Endometrium (tissue), 2 donors: ENCODE results near the gene COX4I2.

Experiments
- FAIRE-seq: peaks from 2 replicates; lab custom pipeline; 2012; peaks lifted over from hg19 to GRCh38; lab: Jason Lieb, UNC
- donor health status: control.
- donor health status: control.

The COX4I2 gene

GRCh38 chr20:31677553-31678260 is 40.0 kb downstream of the COX4I2 start:
- FAIRE-seq = no peak

DNA sequence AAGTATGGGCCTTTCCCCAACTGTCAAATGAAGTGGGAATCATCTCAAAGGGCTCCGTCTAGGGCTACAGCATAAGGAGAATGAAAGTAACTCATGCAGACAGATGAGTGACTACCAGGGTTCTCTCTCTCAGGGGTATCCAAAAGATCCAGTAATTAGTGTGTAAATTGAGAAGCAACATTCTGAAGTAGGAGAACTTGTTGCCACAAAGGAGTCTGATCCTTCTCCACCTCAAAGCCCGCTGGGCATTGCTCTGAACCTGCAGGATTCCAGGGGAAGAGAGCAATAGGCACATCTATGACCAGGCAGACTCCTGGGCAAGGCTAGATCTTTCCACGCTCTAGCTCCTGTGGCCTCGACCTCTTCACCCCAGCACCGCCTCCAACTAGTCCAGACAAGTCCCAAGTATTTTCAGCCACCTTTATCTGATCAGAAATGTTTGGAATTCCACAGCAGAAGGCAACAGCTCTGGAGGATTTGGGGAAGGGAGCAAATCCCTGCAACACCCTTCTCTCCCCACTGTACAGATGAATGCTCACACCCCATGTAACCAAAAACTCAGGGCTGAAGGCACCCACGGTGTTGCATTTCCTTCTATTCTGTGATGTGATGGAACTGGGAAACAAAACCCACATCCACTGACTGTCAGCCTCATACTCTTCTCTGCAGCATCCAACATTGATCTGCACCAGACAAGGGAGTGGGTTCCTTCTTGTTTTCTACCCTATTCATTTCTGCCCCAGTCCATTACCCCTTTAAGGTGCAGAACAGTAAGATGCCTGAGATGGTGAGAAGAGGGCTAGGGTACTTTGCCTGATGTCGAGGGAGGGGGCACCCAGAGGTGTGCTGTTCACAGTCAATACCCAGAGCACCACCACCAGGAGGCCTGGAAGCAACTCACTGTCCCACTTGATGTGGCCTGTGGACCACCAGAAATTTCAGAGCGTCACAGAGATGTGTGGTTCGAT is 41.0 kb downstream of the COX4I2 start:
- no peak for FAIRE-seq

DNA sequence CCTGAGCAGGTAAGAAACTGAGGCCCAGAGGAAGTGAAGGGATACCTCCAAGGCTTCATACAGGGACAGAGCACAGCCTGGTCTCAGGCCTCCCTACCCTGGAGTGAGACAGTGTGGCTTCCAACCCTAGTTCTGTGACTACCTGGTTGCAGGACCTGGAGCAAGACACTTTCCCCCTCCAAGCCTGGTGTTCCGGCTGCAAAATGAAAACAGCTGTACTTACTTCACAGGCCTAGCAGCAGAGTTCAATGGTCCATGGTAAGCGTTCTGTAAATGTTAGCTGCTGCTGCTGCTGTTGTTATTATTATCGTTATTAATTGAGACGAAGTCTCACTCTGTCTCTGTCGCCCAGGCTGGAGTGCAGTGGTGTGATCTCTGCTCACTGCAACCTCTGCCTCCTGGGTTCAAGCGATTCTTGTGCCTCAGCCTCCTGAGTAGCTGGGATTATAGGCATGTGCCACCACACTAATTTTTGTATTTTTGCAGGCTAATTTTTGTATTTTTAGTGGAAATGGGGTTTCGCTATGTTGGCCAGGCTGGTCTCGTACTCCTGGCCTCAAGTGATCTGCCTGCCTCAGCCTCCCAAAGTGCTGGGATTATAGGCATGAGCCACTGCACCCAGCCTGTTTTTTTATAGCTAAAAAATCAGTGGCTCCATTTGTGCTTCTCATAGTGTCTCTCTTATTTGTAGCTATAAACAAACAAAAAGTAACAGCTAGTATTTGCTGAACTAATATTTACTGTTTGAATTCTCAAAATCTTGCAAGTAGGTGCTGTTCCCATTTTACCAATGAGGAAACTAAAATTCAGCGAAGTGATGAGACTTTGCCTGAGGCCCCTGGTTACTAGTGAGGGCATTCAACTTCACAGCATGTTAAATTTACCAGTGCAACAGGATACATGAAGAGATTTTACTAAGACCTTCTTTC is 41.9 kb downstream of the COX4I2 start:
- no peak for FAIRE-seq

DNA sequence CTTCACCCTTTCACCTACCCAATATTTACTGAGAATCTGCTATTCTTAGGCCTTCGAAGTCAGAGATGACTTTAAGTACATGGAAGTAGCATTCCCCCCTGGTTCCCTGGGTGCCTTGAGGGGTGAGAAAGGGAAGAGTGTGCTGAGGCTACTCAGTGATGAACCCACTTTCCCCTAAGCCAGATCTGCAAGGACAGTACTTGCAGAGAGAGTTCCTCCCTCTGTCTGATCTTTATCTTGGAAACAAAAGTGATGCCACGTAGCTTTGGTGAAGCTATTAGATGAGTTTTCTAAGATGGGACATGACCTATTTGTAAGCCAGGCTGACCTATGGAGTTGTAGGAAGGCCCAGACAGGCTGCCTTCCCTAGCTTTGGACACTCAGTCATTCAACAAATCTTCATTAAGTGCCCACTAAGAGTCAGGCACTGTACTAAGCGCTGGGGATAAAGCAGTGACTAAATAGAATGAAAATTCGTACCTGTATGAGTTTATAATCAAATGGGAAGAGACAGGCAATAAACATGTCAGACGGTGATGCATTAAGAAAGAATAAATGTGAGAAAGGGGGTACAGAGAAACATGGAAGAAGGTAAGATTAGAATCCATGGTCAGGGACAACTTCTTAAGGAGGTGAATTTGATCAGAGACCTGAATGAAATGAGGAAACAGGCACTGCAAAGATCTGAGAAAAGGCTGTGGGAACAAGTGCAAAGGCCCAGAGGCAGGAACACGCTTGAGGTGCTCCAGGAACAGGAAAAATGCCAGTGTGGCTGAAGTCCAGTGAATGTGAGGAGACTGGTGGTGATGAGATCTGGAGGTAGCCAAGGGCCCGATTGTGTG is 42.8 kb downstream of the COX4I2 start:
- no peak for FAIRE-seq

DNA sequence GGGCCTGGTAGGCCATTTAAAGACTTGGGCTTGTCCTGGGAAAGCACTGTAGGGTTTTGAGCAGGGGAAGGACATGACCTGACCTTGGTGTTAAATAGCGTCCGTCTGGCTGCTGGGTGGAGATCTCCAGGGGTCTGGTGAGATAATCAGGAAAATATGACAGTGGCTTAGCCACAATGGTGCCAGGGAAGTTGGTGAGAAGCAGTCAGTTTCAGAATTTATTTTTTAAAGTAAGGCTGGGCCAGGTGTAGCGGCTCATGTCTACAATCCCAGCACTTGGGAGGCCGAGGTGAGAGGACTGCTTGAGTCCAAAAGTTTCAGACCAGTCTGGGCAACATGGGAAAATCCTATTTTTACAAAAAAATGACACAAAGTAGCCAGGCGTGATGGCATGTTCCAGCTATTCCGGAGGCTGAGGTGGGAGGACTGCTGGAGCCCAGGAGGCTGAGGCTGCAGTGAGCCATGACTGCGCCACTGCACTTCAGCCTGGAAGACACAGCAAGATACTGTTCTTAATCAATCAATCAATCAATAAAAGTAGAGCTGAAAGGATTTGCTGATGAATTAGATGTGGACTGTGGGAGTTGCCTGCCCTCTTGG is 43.5 kb downstream of the COX4I2 start:
- FAIRE-seq = no peak

DNA sequence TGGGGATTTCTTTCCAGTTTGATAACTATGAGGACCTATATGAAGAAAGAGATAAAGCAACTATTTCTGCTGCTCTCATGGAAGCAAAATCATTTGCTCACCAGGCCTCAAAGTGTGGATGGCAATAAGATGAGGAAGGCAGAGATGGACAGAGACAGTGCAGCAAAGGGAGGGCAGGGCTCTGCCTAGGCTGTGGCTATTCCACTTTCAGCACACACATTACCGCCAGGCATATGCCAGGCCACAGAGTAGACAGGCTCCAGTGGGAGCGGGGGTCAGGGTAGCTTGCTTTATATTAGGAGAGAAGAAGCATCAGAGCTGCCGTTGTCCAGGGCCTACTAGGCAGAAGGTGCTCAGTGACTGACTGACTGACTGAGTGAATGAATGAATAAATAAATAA is 44.1 kb downstream of the COX4I2 start:
- FAIRE-seq = no peak

DNA sequence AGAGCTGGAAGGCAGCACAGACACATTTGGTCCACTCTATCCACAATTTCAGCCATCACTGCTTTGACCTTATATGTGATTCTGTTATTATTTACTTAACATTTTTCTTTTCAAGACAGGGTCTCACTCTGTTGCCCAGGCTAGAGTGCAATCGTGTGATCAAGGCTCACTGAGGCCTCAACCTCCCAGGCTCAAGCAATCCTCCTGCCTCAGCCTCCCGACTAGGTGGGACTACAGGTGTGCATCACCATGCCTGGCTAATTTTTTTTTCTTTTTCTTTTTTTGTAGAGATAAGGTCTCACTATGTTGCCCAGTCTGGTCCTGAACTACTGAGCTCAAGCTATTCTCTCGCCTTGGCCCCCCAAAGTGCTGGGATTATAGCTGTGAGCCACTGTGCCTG is 44.6 kb downstream of the COX4I2 start:
- no peak for FAIRE-seq

GRCh38 chr20:31682927-31683326 is 45.2 kb downstream of the COX4I2 start:
- FAIRE-seq = no peak

DNA sequence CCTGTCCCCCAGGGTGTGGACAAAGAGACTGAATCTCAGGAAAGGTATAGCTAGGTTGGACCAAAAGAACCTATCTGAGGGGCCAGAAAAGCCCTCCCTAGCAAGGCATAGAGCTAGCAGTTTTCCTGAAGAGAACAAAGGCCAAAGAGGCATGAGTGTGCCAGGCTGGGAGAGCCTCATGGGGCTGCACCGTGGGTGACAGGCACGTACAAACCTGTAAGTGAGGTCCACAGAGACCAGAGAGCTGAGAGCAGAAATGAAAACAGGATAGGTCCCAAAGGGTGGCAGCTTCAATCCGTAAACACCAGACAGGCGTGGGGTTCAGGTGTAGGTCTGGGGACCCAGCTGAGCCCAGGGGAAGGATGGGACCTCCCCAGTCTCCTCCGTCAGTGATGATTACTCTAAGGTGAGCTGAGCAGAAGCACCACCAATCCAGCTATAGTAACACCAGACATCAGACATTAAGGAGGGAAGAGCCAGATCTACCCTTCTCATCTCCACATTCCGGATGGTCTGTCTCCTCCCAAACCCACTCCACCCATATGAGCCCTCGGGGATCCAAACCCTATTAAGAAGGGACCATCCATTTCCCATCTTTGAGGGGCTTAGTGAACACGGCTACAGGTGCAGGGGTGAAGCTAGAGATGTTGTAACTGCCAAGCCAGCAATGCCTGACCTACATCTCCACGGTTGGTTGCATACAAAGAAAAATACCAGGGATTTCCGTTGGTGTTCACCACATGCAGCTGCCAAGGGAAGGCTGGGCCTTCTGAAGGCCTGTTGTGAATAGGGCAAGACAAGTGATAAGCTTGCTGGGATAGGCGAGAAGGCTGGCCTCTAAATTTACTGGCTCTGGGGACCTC is 46.7 kb downstream of the COX4I2 start:
- FAIRE-seq = no peak

GRCh38 chr20:31685853-31686643 is 48.3 kb downstream of the COX4I2 start:
- no peak for FAIRE-seq

GRCh38 chr20:31687777-31688176 is 50.1 kb downstream of the COX4I2 start:
- FAIRE-seq = no peak

DNA sequence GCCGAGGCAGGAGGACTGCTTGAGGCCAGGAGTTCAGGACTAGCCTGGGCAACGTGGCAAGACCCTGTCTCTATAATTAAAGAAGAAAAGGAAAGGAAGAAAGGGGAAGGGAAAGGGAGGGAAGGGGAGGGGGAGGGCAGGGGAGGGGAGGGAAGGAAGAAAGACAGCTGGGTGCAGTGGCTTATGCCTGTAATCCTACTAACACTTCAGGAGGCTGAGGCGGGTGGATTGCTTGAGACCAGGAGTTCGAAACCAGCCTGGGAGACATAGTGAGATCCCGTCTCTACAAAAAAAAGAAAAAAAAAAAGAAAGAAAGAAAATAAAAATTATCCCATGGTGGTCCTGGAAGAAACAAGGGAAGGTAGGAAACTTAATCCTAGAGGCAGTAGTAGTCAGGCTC is 51.4 kb downstream of the COX4I2 start:
- FAIRE-seq = no peak

DNA sequence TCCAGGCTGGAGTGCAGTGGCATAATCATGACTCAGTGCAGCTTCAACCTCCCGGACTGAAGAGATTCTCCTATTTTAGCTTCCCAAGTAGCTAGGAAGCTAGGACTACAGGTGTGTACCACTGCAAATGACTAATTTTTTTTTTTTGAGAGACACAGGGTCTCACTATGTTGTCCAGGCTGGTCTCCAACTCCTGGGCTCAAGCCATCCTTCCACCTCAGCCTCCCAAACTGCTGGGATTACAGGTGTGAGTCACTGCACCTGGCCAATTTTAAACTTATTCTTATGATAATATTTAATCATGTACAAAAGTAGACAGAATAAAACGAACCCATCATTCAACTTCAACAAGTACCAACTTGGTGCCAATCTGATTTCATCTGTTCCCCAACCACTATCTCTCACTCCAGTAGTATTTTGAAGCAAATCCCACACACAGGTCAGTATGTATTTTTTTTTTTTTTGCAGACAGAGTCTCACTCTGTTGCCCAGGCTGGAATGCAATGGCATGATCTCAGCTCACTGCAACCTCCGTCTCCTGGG is 52.5 kb downstream of the COX4I2 start:
- FAIRE-seq = no peak

DNA sequence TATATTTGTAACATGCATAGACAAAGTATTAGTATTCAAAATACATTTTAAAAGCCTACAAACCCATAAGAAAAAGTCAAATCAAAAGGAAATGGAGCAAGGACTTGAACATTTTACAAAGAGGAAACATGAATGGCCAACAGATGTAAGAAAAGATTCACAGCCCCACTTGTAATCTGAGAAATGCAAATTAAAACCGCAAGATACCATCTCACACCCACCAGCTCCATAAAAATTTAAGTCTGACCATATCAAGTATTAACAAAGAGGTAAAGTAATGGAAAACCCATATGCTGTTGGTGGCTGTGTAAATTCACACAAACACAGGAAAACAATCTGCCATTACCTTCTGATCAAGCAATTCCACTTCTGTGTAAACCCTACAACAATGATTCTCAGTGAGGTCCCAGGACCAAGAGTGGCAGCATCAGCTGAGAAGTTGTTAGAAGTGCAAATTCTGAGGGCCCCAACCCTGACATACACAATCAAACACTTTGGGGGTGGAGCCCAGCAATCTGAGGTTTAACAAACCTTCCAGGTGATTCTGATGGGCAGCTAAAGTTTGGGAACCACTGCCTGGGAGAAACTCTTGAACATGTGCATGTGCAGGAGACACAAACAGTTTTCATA is 54.0 kb downstream of the COX4I2 start:
- FAIRE-seq = peak; percentile 26

- no peak for FAIRE-seq
Measured at GRCh38 chr20:31693402-31693801, 55.7 kb downstream of the COX4I2 start.

DNA sequence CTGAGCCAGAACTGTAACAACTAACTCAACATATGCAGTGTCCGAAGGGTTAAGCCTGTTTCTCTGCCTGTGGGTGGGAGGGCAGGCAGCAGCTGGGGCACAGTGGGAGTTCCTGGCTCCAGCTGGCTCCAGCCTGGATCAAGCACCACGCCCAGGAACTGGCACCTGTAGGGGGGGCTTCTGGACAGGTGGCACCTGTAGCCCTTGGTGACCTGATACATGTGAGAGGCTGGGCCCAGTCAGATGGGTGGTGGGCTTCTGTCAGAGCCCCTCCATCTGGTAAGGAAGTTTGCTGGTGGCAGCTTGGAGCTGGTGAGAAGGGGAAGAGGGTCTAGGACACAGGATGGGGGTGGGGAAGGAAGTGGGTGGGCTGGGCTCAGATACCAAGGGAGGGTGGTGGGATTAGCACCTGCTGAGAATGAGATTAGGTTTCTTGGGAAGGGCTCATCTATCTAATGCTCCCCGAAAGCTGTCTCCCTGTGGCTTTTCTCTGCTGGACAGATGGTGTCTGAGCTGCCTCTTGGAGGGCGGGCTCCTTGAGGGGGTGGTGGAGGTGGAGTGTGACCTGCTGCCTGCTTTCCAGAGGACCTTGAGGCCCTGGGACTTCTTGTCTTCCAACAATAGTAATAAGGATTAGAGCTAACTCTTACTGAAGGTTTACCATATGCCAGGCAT is 56.4 kb downstream of the COX4I2 start:
- FAIRE-seq = no peak
